LNCaP clone FGC (cell line): ENCODE data around the gene BBX.

Experiments
- DNase-seq: peaks from one replicate; pipeline ENCODE4 v3.0.0-alpha.2; 2011; ENCODE audit warnings: low read depth
- H3K4me3 ChIP-seq: 2 replicates; pipeline ENCODE4 v1.5.1; 2011; ENCODE audit warnings: mild to moderate bottlenecking, low read depth, low read length, control low read depth
- TF ChIP-seq, protein P1 (sequence below): IDR thresholded peaks from 2 replicates; pipeline ENCODE4 v1.5.1; 2012; ENCODE audit warnings: mild to moderate bottlenecking; ENCODE audit not compliant: control insufficient read depth, insufficient read depth; ENCODE audit errors: extremely low read depth

BBX gene

GRCh38 chr3:107661447-107662123 lies 138.8 kb downstream of the BBX start:
- TF ChIP-seq, protein P1, sequence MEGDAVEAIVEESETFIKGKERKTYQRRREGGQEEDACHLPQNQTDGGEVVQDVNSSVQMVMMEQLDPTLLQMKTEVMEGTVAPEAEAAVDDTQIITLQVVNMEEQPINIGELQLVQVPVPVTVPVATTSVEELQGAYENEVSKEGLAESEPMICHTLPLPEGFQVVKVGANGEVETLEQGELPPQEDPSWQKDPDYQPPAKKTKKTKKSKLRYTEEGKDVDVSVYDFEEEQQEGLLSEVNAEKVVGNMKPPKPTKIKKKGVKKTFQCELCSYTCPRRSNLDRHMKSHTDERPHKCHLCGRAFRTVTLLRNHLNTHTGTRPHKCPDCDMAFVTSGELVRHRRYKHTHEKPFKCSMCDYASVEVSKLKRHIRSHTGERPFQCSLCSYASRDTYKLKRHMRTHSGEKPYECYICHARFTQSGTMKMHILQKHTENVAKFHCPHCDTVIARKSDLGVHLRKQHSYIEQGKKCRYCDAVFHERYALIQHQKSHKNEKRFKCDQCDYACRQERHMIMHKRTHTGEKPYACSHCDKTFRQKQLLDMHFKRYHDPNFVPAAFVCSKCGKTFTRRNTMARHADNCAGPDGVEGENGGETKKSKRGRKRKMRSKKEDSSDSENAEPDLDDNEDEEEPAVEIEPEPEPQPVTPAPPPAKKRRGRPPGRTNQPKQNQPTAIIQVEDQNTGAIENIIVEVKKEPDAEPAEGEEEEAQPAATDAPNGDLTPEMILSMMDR: no peak
- H3K4me3 ChIP-seq: no peak overlapping the region

DNA sequence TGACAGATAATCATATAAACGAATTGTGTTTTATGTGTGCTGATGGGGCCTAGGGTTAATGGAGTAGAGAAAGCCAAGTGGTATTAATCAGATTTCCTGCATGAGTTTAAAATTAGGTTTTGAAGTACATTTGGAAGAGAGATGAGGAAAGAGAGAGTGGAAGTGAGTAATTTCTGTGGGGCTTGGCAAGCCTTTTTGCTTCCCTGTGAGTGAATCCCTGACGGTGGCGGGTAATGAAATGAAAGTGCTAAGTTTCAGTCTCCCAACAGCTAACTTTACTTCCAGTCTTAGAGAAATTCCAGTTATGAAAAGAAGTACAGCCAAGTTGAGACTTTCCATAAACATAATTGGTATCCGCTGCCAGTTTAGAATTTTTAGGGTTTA lies 139.4 kb downstream of the BBX start:
- TF ChIP-seq, protein P1: no peak
- no peak overlapping the region for H3K4me3 ChIP-seq
- DNase-seq: no peak

More at GRCh38 chr3:107661447-107662123, 138.8 kb downstream of the BBX start:
- DNase-seq: no peak

- DNase-seq: no peak
- TF ChIP-seq, protein P1: no peak
These were observed 139.8 kb downstream of the BBX start for GRCh38 chr3:107662586-107662985.

GRCh38 chr3:107663266-107663665 lies 140.5 kb downstream of the BBX start:
- no peak for DNase-seq
- TF ChIP-seq, protein P1: no peak

More at GRCh38 chr3:107662586-107662985, 139.8 kb downstream of the BBX start:
- no peak overlapping the region for H3K4me3 ChIP-seq

DNA sequence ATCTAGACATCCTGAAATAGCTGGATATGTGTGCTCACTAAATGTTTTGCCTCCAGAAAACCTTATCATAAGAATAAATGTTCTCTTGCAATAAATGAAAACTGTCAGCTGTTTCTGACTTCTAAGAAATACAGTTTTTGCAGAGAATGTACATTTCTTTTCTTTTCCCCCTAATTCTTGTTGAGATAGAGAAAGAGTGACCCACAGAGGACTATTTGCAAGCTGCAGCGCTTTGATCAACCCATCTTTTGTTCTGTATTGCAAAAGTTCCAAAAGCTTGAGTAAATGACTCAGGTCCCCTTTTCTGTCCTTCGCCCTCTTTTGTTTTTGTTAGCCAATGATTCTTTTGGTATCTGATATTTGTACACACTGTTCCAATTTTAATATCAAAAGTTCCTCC lies 141.9 kb downstream of the BBX start:
- TF ChIP-seq, protein P1: no peak
- no peak for DNase-seq
- no peak overlapping the region for H3K4me3 ChIP-seq

More at GRCh38 chr3:107663266-107663665, 140.5 kb downstream of the BBX start:
- no peak overlapping the region for H3K4me3 ChIP-seq

GRCh38 chr3:107665351-107665750 lies 142.6 kb downstream of the BBX start:
- TF ChIP-seq, protein P1: no peak
- no peak for DNase-seq
- no peak overlapping the region for H3K4me3 ChIP-seq

GRCh38 chr3:107666853-107667252 lies 144.1 kb downstream of the BBX start:
- no peak for DNase-seq
- TF ChIP-seq, protein P1: no peak
- no peak overlapping the region for H3K4me3 ChIP-seq
